ENCODE data around the gene RAP1GDS1.
"Not testable (repeated sequence)": the region's sequence is repeated elsewhere in the genome, so short reads cannot be mapped to it uniquely, and the experiment has no call there.

Gene RAP1GDS1

DNA sequence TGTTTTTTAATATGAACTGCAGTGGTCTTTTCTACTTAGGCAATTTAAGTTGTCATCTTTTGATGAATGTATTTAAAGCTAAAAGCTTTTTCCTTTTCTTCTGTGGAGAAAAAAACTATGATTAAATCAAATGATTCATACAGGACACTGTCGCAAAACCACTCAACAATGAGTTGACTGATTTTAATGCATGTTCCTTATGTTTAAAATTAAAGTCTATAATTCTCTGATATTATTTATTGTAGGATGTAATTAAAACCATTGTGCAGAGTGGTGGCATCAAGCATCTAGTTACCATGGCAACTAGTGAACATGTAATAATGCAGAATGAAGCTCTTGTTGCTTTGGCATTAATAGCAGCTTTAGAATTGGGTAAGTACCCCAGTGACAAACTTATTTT is 172.5 kb downstream of the RAP1GDS1 start:
- no peak for DNase-seq (ENCODE audit: low spot score)

DNA sequence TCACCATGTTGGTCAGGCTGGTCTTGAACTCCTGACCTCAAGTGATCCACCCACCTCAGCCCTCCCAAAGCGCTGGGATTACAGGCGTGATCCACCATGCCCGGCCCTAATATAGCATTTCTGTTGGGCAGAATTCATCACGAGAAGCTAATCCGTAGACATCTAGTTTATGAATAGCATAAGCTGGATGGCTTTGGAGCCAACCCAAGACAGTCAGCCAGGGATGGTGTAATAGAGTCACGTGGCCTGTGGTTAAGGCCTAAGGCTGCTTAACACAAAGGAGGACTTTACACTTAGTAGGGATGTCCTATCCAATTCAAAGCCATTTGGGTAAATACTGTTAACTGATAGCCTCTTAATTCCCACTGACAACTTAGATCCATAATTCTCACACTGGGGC is 173.6 kb downstream of the RAP1GDS1 start:
- DNase-seq (ENCODE audit: low spot score) = no peak

- DNase-seq (ENCODE audit: low spot score) = no peak
Measured at GRCh38 chr4:98444371-98444770, 183.2 kb downstream of the RAP1GDS1 start.

GRCh38 chr4:98446499-98447375 is 185.6 kb downstream of the RAP1GDS1 start:
- no peak for DNase-seq (ENCODE audit: low spot score)

DNA sequence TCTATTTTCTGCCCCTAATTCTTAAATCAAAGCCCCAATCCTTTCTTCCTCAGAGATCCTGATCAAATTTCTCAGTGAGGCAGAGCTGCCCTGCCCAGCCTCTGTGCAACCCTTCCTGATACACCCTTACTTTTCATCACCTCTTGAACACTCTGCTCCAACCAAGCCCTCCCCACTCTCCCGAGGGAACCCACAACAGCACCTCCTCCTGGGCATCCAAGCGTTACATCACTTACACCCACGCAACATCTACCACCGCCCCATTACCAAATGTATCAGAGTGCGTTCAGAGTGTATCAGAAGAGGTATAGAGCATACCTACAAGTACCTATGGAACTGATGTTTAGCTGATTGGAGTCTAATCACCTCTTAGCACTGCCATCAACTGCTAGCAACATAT is 186.5 kb downstream of the RAP1GDS1 start:
- DNase-seq (ENCODE audit: low spot score) = no peak

- no peak for DNase-seq (ENCODE audit: low spot score)
Measured at GRCh38 chr4:98448908-98449307, 187.7 kb downstream of the RAP1GDS1 start.

DNA sequence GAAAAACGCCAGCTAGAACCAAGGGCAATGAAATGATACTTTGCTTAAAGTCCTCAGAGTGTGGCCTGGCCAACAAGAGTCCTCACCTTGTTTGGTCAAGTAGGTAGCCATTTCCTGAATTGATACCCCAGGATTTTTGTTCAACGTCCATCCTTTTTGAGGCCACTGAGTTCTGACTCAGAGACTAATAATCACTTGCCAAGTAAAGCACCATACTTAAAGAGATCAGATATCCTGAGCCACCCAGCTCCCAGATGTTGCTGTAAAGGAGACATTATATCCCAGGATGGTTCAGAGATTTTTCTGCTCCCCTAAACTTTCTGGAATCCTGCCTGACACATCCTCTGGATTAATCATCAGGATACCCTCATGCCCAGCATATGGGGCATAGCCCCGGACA is 190.9 kb downstream of the RAP1GDS1 start:
- DNase-seq (ENCODE audit: low spot score) = no peak

GRCh38 chr4:98457422-98457821 is 196.2 kb downstream of the RAP1GDS1 start:
- DNase-seq (ENCODE audit: low spot score) = not testable (repeated sequence)

DNA sequence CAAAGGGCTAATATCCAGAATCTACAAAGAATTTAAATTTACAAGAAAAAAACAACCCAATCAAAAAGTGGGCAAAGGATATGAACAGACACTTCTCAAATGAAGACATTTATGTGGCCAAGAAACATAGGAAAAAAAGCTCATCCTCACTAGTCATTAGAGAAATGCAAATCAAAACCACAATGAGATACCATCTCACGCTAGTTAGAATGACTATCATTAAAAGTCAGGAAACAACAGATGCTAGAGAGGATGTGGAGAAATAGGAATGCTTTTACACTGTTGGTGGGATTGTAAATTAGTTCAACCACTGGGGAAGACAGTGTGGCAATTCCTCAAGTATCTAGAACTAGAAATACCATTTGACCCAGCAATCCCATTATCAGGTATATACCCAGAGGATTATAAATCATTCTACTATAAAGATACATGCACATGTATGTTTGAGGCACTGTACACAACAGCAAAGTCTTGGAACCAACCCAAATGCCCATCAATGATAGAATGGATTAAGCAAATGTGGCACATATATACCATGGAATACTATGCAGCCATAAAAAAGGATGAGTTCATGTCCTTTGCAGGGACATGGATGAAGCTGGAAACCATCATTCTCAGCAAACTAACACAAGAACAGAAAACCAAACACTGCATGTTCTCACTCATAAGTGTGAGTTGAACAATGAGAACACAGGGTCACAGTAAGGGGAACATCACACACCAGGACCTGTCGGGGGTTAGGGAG is 200.1 kb downstream of the RAP1GDS1 start:
- not testable (repeated sequence) for DNase-seq (ENCODE audit: low spot score)

DNA sequence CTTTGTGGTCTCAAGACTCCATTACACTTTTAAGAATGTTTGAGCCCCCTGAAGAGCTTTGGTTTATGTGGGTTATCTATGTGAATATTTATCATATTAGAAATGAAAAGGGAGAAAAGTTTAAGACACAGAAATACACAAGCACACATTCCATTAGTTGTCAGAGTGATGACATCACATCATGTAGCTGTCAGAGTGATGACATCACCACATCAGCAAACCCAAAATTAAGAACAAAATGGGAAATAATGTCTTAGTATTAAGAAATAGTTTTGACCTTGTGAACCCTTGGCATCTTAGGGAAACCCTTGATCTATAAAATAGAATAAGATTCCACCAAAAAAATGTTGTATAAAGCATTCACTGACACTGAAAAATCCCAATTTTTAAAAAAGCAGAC is 201.3 kb downstream of the RAP1GDS1 start:
- no peak for DNase-seq (ENCODE audit: low spot score)

GRCh38 chr4:98466868-98467599 is 205.8 kb downstream of the RAP1GDS1 start:
- DNase-seq (ENCODE audit: low spot score) = no peak

GRCh38 chr4:98467627-98468072 is 206.5 kb downstream of the RAP1GDS1 start:
- DNase-seq (ENCODE audit: low spot score) = peak; percentile 80

DNA sequence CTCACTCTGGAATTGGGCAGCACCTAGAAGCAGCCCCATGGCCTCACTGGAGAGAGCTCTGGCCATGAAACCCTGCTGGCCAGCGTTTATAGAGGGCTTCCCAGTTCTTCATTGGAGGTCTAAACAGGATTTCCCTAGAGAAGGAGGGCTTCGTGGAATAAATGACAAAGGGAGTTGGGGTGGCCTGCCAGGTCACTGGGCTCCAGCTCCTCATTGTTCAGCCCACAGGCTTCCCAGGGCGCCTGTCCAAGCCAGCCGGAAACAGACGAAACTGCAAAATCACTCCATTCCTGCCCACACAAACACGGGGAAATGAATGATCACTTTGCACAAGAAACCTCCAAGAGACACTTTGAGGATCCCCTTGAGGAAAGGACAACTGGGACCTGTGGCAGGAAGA is 207.5 kb downstream of the RAP1GDS1 start:
- DNase-seq (ENCODE audit: low spot score) = peak; percentile 58

- DNase-seq (ENCODE audit: low spot score) = no peak
Measured at GRCh38 chr4:98469771-98470170, 208.6 kb downstream of the RAP1GDS1 start.

DNA sequence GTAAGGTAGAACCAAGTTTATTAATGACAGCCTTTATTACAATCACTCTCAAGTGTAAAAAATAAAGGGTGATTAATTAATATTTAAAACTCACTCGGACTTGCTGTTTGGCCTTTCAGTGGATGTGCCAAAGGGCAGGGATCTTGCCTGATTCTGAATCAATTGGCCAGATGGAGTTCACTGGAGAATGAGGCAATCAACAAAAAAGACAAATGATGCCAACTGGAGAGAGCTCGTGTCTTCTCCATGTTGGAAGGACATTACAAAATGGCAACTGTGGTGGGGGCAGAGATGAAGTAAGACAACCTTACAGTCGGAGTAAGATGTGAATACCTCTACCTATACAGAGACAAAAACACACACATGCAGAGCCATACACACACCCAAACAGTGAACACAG is 209.2 kb downstream of the RAP1GDS1 start:
- no peak for DNase-seq (ENCODE audit: low spot score)

GRCh38 chr4:98470831-98471230 is 209.6 kb downstream of the RAP1GDS1 start:
- no peak for DNase-seq (ENCODE audit: low spot score)

GRCh38 chr4:98473046-98473445 is 211.9 kb downstream of the RAP1GDS1 start:
- DNase-seq (ENCODE audit: low spot score) = no peak

DNA sequence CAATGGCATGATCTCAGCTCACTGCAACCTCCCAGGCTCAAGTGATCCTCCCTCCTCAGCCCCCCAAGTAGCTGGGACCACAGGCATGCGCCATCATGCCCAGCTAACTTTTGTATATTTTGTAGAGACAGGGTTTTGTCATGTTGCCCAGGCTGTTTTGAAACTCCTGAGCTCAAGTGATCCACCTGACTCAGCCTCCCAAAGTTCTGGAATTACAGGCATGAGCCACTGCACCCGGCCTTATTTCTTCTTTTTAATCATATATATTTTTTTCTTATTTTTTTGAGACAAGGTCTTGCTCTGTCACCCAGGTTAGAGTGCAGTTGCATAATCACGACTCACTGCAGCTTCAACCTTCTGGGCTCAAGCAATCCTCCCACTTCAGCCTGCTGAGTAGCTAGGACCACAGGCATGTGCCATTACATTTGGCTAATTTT is 213.2 kb downstream of the RAP1GDS1 start:
- no peak for DNase-seq (ENCODE audit: low spot score)

DNA sequence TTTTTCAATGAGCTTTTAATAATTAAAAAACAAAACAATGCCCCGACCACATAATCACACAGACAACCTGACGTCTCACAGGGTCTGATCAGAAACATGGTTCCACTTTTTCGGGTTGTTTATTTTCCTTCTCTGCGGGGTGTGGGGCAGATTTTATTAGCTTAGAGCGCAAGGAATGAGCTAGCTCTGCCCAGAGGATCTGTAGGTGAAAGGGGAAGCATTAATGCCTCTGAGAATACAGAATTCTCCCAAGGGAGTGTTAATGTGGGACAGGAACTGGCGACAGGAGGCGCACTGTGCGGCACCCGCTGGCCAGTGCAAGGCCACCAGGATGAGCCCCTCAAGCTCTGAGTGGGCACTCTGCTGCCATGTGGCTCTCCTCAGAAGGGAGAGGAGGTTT is 215.7 kb downstream of the RAP1GDS1 start:
- no peak for DNase-seq (ENCODE audit: low spot score)

DNA sequence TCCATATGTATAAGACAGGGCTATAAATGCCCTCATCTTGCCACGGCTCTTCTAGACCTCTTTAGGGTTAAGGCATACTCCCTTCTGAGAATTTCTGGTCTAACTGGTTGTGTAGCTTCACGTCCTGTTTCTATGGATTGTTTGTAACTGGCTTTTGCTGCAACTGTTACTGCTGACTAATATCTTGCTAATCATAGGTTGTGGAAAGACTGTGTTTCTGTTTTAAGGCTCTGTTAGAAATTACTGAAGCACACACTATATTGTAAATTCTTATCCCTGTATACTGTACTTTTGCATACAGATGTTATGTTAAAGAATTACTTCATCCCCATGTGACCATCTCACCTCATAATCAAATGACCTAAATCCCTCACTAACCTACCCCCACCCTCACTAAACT is 218.4 kb downstream of the RAP1GDS1 start:
- not testable (repeated sequence) for DNase-seq (ENCODE audit: low spot score)

GRCh38 chr4:98480535-98480934 is 219.4 kb downstream of the RAP1GDS1 start:
- no peak for DNase-seq (ENCODE audit: low spot score)

- DNase-seq (ENCODE audit: low spot score) = no peak
Measured at GRCh38 chr4:98481167-98481566, 220.0 kb downstream of the RAP1GDS1 start.

GRCh38 chr4:98482503-98482846 is 221.3 kb downstream of the RAP1GDS1 start:
- no peak for DNase-seq (ENCODE audit: low spot score)

Measured in AG20443 (cell line).